HG03060 (cell line): ENCODE data around the gene ZP1.

ENCODE experiments used
- ATAC-seq: cut with Tn5 transposase; IDR thresholded peaks from one replicate; pipeline ENCODE4 v1.9.1; 2021; ENCODE audit warnings: low read depth, moderate number of reproducible peaks; ENCODE audit not compliant: unreplicated experiment

The ZP1 gene

DNA sequence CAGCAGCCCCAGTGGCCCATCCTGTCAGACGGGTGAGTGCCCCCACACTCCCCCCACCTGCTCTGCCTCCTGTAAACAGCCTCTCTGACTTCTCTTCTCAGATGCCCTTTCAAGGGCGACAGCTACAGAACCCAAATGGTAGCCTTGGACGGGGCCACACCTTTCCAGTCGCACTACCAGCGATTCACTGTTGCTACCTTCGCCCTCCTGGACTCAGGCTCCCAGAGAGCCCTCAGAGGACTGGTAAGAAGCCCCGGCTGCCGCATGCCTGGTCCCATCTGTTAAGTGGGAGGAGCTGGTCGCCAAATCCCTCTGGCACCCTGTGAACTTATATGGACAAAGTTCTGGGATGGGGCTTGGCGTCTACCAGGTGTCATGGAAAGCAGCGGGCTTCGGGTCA lies 6.2 kb downstream of the ZP1 start:
- no peak for ATAC-seq

DNA sequence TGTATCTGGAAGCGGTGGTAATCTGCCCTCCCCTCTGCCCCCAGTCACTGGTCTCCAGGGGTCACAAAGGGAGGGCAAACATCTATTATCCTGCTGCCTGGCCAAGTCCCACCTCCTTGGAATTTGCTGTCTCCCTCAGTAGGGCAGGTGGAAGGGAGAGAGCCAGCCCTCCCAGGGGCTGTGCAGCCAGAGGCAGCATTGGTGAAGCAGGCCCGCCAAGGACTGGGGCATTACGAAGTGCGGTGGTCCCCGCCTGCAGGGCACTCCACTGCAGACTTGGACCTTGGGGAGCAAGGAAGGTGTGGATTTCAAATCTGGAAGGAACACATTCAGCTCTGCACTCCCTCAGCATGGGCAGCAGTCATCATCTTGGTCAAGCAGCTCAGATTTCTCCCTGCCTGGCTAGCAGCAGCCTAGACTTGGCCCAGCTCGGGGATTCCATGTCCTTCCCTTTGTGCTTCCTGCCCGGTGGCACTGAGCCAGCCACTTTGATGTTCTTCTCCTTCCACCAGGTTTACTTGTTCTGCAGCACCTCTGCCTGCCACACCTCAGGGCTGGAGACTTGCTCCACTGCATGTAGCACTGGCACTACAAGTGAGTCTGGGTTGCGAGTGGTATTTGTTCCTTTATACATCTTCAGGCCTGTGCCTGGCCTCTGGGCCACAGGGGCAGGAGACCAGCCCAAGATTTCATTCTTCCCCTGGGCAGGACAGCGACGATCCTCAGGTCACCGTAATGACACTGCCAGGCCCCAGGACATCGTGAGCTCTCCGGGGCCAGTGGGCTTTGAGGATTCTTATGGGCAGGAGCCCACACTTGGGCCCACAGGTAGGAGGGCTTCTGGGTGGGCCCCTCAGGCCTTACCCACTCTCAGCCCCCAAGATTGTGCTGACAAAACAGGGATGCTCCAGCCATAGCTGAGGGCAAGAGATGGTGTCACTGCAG lies 7.4 kb downstream of the ZP1 start:
- no peak for ATAC-seq

- no peak for ATAC-seq
These were observed 8.2 kb downstream of the ZP1 start for GRCh38 chr11:60875366-60876167.

DNA sequence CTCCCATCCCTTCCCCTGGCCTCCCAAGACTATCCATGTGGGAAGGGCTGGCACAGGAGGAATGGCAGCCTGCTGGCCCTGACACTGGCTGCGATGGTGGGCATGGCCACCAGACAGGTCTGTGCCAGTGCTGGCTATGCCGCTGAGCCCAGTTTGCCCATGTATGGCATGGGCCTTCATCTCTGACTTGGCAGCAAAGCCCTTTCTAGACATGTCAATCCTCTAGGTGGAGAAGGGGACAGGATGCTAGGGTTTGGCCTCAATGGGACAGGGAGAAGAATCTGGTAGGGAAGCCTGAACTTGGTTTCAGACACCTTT lies 8.8 kb downstream of the ZP1 start:
- no peak for ATAC-seq

DNA sequence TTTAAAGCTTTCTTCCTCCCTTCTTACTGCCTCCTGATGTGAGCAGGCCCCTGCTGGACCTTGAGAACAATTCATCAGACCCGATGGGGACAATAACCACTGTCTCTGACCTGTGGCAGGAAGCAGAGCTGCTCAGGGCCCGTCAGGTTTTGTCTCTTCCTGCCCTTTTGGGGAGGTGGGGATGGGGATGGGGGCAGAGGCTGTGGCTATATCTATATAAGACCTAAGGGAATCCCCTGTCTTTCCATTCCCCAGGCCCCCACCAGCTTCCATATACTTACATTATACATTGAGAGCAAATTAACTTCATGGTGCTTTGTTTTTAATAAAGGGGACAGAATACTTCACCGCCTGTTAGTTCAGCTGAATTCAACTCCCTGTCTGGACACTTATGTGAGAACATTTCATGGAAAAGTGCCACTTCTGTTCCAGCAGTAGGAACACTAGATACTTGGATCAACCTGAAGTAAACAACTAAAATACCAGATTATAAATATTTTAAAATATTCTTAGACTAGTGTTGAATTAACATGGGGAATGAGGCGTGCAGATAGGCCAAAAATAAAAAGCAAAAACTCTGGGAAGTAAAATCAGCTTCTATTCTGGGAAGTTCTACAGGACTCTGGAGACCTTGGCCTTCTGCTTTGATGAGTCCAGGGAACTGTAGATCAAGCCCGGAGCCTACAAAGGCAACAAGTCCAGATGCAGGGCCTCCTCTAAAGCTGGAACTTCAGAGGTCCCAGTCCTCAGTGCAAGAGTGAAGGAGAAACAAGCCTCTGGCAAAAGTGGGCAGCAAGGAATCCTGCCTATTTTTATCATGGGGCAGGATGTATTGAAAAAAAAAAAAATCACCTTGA lies 11.1 kb downstream of the ZP1 start:
- ATAC-seq: no peak

- no peak for ATAC-seq
These were observed 11.8 kb downstream of the ZP1 start for GRCh38 chr11:60879104-60879503.

DNA sequence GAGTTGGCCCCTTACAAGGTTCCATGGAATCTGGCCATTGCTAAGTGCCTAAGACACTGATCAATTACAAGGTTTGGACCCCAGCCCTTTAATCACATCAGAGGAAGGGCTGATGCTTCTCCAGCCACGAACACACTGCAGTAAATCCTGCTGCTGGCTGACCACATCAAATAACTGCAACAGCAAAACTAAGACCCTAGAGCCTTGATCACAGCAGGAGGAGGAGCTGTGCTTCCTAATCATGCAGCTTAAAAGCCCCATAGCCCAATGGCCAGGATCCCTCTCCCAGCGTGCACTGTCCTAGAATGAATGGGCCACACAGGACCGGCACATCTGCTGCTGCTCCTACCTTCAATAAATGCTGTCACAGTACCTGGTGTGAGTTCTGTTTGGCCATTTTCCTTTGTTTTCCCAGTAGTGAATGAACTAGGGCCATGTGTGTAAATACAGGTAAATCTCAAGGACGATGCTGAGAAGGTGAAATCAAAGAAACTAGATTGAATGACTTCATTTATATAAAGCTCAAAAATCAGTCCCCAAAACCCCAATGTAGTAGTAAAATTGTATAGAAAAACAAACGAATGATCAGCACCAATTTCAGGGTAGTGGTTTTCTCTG lies 12.7 kb downstream of the ZP1 start:
- ATAC-seq: no peak

DNA sequence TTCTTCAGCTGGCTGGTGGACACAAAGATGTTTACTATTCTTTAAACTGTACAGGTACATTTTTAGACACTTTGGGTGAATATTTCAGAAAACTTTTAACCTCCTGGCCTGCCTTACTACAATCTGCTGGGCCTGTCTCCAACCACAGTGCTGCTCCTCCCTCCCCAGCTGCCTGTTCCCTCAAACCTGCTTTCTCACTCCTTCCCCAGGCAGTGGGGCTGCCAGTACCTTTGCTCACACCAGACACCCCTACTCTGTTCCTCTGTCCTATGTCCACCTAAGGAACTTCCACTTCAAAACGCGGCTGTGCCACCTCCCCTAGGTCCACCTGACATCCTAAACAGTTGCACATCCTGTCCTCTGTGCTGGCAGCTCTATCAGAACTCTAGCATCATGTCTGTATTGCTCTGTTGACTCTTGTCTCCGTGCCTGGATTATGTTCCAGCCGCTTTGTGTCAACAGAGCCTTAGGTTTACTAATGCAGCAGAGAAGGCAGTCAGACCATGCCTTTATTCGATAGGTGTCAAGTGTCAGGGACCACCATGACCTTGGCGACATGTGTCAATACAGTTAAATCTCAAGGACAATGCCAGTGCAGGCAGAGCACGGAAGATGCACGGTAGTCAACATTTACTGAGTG lies 13.4 kb downstream of the ZP1 start:
- no peak for ATAC-seq

DNA sequence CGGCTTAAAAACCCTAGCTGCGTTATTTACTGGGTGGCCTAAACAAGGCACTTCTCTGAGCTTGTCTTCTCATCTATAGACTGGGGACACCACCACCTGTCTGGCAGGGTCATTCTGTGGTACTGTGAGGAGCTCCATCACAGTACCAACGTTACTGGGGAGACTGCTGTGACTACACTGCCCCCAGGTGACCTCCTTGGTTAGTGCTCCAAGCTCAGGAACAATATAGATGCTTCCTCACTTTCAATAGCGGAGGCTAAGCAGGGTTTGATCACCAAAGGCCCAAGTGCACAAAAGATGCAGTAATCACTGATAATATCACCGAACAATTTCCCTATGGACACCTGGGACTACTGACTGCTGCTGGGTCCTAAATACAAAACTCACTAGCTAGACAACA lies 20.2 kb downstream of the ZP1 start:
- no peak for ATAC-seq

- no peak for ATAC-seq
These were observed 22.5 kb downstream of the ZP1 start for GRCh38 chr11:60889869-60890311.

GRCh38 chr11:60890696-60891095 lies 23.4 kb downstream of the ZP1 start:
- no peak for ATAC-seq

- ATAC-seq: no peak
These were observed 23.9 kb downstream of the ZP1 start for GRCh38 chr11:60891103-60891741.

DNA sequence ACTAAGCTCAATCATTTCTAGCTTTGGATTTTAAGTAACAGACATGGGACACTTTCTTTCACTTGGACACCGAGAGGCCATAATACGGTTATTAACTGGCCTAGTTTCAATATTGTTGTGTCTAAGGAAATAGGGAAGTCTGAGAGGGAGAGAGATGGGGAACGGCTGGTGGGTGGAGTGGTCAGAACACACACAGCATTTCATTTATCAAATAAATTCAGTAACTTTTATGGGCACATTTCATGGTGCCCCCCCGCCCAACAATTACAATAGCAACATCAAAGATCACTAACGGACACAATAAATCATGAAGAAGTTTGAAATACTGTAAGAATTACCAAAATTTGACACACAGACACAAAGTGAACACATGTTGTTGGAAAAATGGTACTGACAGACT lies 28.3 kb downstream of the ZP1 start:
- no peak for ATAC-seq

GRCh38 chr11:60897496-60897895 lies 30.2 kb downstream of the ZP1 start:
- no peak for ATAC-seq

DNA sequence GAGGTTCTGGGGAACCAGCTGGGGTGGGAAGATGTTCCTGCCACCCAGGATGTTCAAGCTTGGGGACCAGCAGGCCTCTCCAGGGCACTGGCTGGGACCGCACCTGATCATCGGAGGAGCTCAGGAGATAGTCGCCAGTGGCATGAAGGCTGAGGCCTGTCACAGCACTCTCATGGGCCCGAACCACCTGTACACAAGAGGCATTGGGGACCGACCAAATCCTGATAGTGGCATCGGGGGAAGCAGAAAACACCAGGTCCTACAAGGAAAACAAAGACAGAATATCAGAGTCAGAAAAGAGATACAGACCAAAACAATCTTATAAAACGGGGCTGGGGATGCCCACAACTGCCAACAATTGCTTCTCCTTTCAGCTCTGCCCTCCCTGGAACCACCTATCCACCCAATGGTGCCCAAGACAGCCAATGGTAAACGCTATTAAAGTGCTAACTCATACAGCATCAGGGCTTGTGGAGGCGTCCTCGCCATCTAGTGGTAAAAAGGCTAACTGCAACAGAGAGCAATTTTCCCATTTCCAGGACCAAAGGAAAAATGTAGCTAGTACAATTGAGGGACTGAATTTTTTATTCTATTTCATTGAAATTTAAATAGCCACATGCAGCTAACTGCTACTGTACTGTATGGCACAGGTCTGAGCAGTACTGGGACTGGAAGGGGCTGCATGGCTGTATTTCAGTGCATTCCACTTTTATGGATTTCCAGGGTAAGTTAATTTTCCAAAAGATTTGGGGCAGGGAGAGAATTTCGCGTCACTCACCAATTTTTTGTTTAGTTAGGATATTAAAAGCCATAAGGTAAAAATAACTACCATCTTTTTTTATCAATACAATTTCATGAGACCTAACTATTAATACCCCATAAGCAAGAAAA lies 31.9 kb downstream of the ZP1 start:
- ATAC-seq: no peak

- ATAC-seq: no peak
These were observed 32.6 kb downstream of the ZP1 start for GRCh38 chr11:60899977-60900376.

- no peak for ATAC-seq
These were observed 33.5 kb downstream of the ZP1 start for GRCh38 chr11:60900673-60901404.

DNA sequence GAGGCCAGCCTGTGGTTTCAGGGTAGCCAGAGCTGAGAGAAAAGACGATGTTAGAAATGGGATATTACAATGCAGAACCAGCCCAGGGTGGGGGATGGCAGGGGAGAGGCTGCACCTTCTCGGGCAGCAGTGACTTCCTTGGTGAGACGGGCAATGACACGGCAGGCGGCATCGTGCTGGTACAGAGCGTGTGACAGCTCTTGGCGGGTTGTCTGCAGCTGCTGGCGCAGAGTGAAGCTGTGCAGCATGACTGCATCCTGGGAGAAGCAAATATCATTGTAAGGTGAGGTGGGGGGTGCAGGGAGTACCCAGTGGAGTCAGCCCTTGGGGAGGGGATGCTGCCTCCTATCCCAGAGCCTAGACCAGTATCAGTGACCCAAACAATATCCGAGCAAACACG lies 35.3 kb downstream of the ZP1 start:
- no peak for ATAC-seq
